Dermis microvascular lymphatic vessel endothelial cell (primary cell): Measurements from ENCODE around the gene ICOS. TPM values are rescaled to one million over a fixed set of nuclear protein-coding genes. Genes with fewer than 3 reads are reported as not detected.

Experiments used
- DNase-seq, 2 donors: peaks; one replicate each; pipeline versions ENCODE4 v3.0.0 to v3.0.0-alpha.2; 2010; ENCODE audit warnings: low read depth in 2 of 2
- total RNA-seq: library from RNA; depleted of rRNA; stranded (reverse); fragments of >200 nt; gene quantifications from 2 replicates; pipeline ENCODE4 v1.2.1, GENCODE V29; 2014

ICOS gene, protein sequence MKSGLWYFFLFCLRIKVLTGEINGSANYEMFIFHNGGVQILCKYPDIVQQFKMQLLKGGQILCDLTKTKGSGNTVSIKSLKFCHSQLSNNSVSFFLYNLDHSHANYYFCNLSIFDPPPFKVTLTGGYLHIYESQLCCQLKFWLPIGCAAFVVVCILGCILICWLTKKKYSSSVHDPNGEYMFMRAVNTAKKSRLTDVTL
- under 0.01 TPM in 1 of 2 replicates, not detected in the other for total RNA-seq

- DNase-seq, result no peak
These were observed at the start of gene ICOS for GRCh38 chr2:203936535-203936934. ICOS (plus strand) TSS chr2:203936763; CDS start chr2:203936815, 52 bp downstream.

GRCh38 chr2:203887677-203888076 is 48.9 kb upstream of the ICOS start:
- peak; percentile 34 to 72 for DNase-seq

DNA sequence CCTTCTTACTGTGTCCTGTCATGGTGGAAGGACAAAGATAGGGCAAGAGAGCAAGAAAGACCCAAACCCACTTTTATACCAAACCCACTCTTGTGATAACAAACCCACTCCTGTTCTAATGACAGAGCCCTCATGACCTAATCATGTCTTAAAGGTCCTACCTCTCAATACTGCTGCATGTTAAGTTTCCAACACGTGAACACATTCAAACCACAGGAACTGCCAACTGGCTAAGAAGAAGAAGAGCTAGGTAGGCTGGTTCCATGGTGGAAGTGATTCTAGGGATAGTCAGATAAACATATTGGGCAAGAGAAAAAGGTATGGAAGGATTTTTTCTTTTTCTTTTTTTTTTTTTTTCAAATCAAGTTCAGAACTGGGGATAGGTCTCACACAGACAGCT is 47.0 kb upstream of the ICOS start:
- no peak for DNase-seq

DNA sequence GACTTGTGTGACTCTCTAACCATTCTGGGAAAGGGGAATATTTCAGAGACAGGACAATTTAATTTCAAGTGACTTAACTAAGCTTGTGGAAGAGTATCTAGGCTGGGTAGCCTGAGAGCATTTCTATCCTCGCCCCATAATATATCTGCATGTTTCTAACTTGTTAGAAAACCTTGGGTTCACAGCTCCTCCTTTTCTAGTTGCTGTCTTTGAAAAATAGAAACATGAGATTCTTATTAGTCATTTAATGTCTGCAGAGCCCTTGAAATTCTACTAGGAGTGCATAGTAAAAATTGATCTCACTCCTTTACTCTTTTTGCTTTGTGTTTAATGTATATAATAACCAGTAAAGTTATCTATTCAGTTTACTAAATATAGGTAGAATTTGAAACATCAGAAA is 46.6 kb upstream of the ICOS start:
- no peak for DNase-seq

DNA sequence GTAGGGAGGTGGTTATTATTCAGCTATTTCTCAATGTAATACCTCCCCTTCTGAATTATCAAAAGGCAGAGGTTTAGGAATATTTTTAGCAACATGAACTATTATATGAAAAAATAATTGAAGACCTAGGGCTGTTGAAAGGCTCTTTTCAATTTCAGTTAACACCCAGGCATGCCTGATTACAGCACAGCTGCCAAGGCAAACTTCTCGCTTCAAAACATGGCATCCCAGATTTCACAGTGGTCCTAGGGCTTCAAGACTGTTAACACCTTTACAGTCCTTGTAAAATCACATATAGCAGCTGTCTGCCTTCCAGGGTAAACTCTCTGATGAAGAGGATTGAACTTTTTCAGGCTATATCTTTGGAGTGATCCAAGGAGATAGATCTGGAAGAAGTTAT is 45.8 kb upstream of the ICOS start:
- DNase-seq, result no peak

- no peak for DNase-seq
These were observed 45.1 kb upstream of the ICOS start for GRCh38 chr2:203891474-203891873.

DNA sequence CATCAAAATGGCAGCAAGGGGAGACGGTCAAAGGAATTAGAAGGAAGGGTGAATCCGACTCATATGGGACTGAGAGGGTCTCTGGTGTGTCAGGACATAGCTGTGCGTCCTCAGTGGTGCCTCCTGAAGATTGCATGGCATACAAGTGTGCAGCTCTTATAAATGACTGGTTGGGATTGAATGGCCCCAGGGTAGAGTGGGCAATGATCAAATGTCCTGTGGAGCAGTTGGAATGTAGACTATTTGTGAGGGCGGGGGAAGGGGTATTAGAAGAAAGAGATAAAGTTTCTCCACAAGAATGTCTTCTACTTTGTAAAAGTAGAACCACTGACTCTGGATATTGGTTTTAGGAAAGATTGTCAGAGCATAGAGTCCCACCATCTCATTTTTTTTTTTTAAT is 44.4 kb upstream of the ICOS start:
- DNase-seq, result no peak

GRCh38 chr2:203893401-203893800 is 43.2 kb upstream of the ICOS start:
- peak in 1 of 2 donors; percentile 7 for DNase-seq

DNA sequence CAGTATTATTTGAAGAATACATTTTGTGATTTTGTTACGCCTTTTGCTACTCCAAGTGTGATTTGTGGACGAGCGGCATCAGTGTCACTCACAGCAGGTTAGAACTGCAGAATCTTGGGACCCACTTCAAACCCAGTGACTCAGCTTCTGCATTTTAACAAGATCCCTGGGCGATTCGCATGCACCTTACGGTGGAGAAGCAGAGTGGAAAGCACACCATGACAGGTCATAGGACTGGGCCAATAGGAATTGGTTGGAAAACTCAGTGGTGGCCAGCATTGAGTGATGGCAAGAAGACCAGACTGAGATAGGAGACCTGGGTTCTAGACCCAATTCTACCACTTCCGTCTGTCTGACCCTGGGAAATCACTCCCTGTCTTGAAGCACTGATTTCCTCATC is 42.7 kb upstream of the ICOS start:
- DNase-seq, result no peak

- no peak for DNase-seq
These were observed 42.3 kb upstream of the ICOS start for GRCh38 chr2:203894262-203894661.

- DNase-seq, result no peak
These were observed 39.0 kb upstream of the ICOS start for GRCh38 chr2:203897544-203897943.

GRCh38 chr2:203898657-203899056 is 37.9 kb upstream of the ICOS start:
- no peak for DNase-seq

GRCh38 chr2:203900253-203900652 is 36.3 kb upstream of the ICOS start:
- no peak for DNase-seq

DNA sequence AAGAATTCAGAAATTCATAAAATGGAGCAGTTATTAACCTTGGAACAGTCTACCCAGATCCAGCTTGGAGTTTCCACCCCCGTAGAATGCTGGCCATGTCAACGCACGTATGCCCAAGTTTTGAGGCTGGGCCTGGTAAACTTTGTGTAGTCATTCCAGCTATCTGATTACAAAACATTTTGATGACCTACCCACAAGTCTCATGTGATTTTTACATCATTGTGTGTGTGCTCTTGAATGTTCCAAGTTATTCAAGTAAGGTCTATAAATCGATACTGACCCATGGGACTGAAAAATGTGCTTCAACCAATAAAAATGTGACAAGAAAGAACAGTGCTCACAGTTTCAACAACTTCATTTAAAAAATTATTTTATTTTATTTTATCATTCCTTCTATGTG is 32.5 kb upstream of the ICOS start:
- no peak for DNase-seq

- no peak for DNase-seq
These were observed 30.9 kb upstream of the ICOS start for GRCh38 chr2:203905656-203906055.

GRCh38 chr2:203908066-203908796 is 28.3 kb upstream of the ICOS start:
- DNase-seq, result no peak

DNA sequence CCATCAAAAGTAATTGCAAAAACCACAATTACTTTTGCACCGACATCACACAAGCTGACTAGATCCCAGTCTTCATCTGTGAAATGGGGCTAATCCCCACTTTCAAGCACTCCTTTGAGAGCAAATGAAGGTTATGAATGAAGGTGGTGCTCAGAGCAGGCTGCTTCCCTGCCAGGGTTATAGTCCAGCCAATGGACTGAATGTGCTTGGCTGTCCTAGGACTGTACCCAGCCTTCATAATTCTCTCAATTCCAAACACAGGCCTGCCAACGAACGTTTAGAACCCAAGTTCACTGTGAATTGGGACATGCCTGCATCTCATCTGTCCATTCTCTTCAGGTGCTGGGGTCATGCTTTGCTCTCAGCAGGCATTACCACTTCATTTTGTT is 27.8 kb upstream of the ICOS start:
- no peak for DNase-seq

- peak; percentile 32 to 67 for DNase-seq
These were observed 27.1 kb upstream of the ICOS start for GRCh38 chr2:203909261-203909967.

DNA sequence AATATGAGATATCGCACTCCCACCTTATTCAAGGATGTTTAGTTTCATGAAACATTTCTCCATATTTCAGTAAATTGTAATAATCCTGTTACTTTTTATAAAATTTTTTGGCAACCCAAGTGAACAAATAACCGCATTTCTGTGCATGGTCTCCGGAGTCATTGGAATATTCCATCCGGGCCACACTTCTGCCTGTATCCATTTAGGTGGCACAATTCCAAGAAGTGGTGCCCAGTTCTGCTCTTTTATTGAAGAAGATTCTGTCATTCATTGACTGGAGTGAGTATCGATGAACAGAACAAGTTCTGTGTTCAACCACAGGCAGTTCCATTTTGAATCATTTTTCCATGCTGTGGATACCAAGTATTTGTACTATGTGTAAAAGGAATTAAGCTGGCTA is 26.6 kb upstream of the ICOS start:
- no peak for DNase-seq

DNA sequence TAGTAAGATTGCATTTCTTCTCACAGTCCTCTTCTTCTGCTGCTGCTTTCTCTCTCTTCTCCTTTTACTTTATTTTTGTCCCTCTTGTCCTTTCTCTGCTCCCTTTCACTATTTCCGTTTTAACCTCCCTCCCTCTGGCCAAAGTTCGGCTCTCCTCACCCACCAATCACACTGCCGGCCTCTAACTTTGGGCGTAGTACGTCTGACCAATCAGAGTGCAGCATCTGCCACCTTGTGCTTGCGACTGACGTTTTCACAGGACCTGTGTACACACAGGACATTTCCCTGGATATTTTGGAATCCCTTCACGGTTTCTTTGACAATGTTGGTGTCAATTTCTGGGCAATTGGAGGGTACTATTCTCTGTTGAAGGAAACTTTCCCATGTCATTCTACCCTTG is 22.6 kb upstream of the ICOS start:
- DNase-seq, result no peak

- no peak for DNase-seq
These were observed 21.9 kb upstream of the ICOS start for GRCh38 chr2:203914546-203915182.

- DNase-seq, result no peak
These were observed 21.3 kb upstream of the ICOS start for GRCh38 chr2:203915256-203915655.
